ENCODE measurements around the gene RASSF1.

RASSF1 gene

DNA sequence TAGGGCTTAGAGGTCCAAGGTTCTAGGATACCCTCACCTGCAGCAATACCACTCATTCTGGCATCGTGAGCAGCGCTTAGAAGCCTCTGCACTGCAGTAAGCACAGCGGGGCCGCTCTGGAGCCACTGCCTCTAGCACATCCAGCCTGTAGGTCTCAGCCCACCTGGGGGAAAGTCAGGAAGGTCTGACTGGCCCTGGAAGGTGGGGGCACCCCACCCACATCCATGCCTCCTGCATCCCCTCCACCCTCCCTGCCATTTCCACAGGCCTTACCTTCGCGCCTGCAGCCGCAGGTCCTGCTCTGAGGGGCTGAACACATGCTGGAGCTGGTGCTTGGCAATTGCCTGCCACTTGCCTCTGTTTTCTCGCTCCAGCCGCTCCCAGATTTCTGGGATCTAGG, 901 bp upstream of the RASSF1 start:
- H3K4me2 ChIP-seq (ENCODE audit: low read depth, low read length, poor library complexity, severe bottlenecking), result peak overlapping the region; percentile 91

DNA sequence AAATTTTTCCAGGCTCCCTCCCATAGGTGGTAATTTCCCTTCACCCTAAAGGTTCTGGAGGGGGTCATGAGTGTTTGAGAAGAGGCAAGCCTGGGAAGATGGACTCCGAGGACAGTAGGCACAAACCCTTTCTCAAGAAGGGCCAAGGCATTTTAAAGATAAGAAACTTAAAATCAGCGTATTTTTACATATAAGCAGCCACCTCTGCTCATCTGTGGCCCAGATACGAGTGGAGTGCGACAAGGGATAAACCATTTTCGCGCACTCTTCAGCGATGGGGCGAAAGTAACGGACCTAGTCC, 539 bp downstream of the RASSF1 start:
- Histone ChIP-seq H3K9ac (ENCODE audit: low read depth, low read length, poor library complexity, severe bottlenecking) (peak overlapping the region; percentile 98), H3K4me1 (ENCODE audit: insufficient read depth, low read length, poor library complexity, severe bottlenecking) (peaks cover 49% of the 10 kb centered on the region), H3K4me2 (ENCODE audit: low read depth, low read length, poor library complexity, severe bottlenecking) (peak overlapping the region; percentile 91), H3K27me3 (ENCODE audit: insufficient read depth, low read length, poor library complexity, severe bottlenecking) (peaks cover 4% of the 10 kb centered on the region), H3K4me3 (ENCODE audit: low read length, poor library complexity, severe bottlenecking) (peak overlapping the region; percentile 97), H3K9me2 (replicated peaks; ENCODE audit: low read depth, low read length) (no peaks in the 10 kb centered on the region), H3K36me3 (ENCODE audit: insufficient read depth, low read length) (no peaks in the 10 kb centered on the region), H4K20me1 (ENCODE audit: insufficient read depth, low read length, poor library complexity, severe bottlenecking) (peaks cover 20% of the 10 kb centered on the region), H3K9me3 (ENCODE audit: insufficient read depth, low read depth, low read length) (no peaks in the 10 kb centered on the region), H3F3A (ENCODE audit: low read depth) (0 out of 2 replicates have a peak, but pooled peaks cover 7% of the 10 kb centered on the region), H2AFZ (ENCODE audit: low read length) (no peak overlapping the region; the same call in 1 of the 2 replicates), H3K79me2 (ENCODE audit: insufficient read depth, low read length) (peaks cover 70% of the 10 kb centered on the region)
- TF ChIP-seq, protein P1, sequence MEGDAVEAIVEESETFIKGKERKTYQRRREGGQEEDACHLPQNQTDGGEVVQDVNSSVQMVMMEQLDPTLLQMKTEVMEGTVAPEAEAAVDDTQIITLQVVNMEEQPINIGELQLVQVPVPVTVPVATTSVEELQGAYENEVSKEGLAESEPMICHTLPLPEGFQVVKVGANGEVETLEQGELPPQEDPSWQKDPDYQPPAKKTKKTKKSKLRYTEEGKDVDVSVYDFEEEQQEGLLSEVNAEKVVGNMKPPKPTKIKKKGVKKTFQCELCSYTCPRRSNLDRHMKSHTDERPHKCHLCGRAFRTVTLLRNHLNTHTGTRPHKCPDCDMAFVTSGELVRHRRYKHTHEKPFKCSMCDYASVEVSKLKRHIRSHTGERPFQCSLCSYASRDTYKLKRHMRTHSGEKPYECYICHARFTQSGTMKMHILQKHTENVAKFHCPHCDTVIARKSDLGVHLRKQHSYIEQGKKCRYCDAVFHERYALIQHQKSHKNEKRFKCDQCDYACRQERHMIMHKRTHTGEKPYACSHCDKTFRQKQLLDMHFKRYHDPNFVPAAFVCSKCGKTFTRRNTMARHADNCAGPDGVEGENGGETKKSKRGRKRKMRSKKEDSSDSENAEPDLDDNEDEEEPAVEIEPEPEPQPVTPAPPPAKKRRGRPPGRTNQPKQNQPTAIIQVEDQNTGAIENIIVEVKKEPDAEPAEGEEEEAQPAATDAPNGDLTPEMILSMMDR (conservative IDR thresholded peaks at IDR 0.05; ENCODE audit: low read length), result no peak
- TF ChIP-seq EZH2phosphoT487 (IDR thresholded peaks at IDR 0.05; ENCODE audit: borderline replicate concordance), result no peak

More for the DNA sequence above, 901 bp upstream of the RASSF1 start:
- H2AFZ ChIP-seq (ENCODE audit: low read length), result no peak overlapping the region
- peak overlapping the region; percentile 98 for H3K9ac ChIP-seq (ENCODE audit: low read depth, low read length, poor library complexity, severe bottlenecking)
- peaks cover 8% of the 10 kb centered on the region; the same call in 1 of the 2 replicates for H3F3A ChIP-seq (ENCODE audit: low read depth)
- H3K4me3 ChIP-seq (ENCODE audit: low read length, poor library complexity, severe bottlenecking), result peak overlapping the region; percentile 97
- TF ChIP-seq, protein P1 (conservative IDR thresholded peaks at IDR 0.05; ENCODE audit: low read length), result no peak
- no peak for TF ChIP-seq EZH2phosphoT487 (IDR thresholded peaks at IDR 0.05; ENCODE audit: borderline replicate concordance)
- H3K79me2 ChIP-seq (ENCODE audit: insufficient read depth, low read length), result peaks cover 55% of the 10 kb centered on the region
- H3K27me3 ChIP-seq (ENCODE audit: insufficient read depth, low read length, poor library complexity, severe bottlenecking), result peaks cover 4% of the 10 kb centered on the region
- H3K36me3 ChIP-seq (ENCODE audit: insufficient read depth, low read length), result no peaks in the 10 kb centered on the region
- H4K20me1 ChIP-seq (ENCODE audit: insufficient read depth, low read length, poor library complexity, severe bottlenecking), result peaks cover 5% of the 10 kb centered on the region
- H3K9me2 ChIP-seq (replicated peaks; ENCODE audit: low read depth, low read length), result no peaks in the 10 kb centered on the region
- no peaks in the 10 kb centered on the region for H3K9me3 ChIP-seq (ENCODE audit: insufficient read depth, low read depth, low read length)
- H3K4me1 ChIP-seq (ENCODE audit: insufficient read depth, low read length, poor library complexity, severe bottlenecking), result peaks cover 38% of the 10 kb centered on the region

DNA sequence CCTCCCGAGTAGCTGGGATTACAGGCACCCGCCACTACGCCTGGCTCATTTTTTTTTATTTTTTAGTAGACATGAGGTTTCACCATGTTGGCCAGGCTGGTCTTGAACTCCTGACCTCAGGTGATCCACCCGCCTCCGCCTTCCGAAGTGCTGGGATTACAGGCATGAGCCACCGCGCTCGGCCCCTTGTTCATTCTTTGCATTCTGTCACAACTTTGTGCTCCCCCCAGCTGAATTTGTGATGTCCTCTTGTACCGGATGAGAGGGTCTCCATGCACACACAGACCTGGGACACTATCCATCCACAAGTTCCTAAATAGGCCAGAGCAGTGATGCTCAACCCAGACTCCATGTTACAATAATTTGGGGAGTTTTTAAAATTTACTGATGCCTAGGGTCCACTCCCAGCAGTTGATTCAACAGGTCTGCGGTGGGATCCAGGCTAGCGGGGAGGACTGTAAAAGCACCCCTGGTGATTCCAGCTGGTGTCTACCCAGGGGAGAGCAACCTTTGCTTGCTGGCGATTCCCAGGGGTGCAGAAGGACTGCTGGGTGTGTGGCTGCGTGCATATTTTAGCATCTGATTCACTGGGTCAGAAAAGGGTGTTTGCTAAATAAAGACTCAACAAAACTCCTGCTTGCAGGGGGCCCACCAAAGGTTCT, 1.0 kb downstream of the RASSF1 start:
- H3K9me3 ChIP-seq (ENCODE audit: insufficient read depth, low read depth, low read length), result no peaks in the 10 kb centered on the region
- peaks cover 4% of the 10 kb centered on the region for H3K27me3 ChIP-seq (ENCODE audit: insufficient read depth, low read length, poor library complexity, severe bottlenecking)
- peaks cover 74% of the 10 kb centered on the region for H3K79me2 ChIP-seq (ENCODE audit: insufficient read depth, low read length)
- peak overlapping the region; percentile 98 for H3K9ac ChIP-seq (ENCODE audit: low read depth, low read length, poor library complexity, severe bottlenecking)
- no peak overlapping the region for H2AFZ ChIP-seq (ENCODE audit: low read length)
- H3K4me1 ChIP-seq (ENCODE audit: insufficient read depth, low read length, poor library complexity, severe bottlenecking), result peaks cover 50% of the 10 kb centered on the region
- peaks cover 24% of the 10 kb centered on the region for H4K20me1 ChIP-seq (ENCODE audit: insufficient read depth, low read length, poor library complexity, severe bottlenecking)
- peak overlapping the region; percentile 91 for H3K4me2 ChIP-seq (ENCODE audit: low read depth, low read length, poor library complexity, severe bottlenecking)
- H3F3A ChIP-seq (ENCODE audit: low read depth), result 0 out of 2 replicates have a peak, but pooled peaks cover 7% of the 10 kb centered on the region
- H3K4me3 ChIP-seq (ENCODE audit: low read length, poor library complexity, severe bottlenecking), result peak overlapping the region; percentile 97
- peaks cover 2% of the 10 kb centered on the region; the same call in 1 of the 2 replicates for H3K36me3 ChIP-seq (ENCODE audit: insufficient read depth, low read length)
- H3K9me2 ChIP-seq (replicated peaks; ENCODE audit: low read depth, low read length), result no peaks in the 10 kb centered on the region
- TF ChIP-seq EZH2phosphoT487 (IDR thresholded peaks at IDR 0.05; ENCODE audit: borderline replicate concordance), result no peak
- TF ChIP-seq, protein P1 (conservative IDR thresholded peaks at IDR 0.05; ENCODE audit: low read length), result no peak

All from Loucy (cell line).